Esophagus muscularis mucosa (tissue), 4 donors: ENCODE data around the gene OPRL1. TPM values are rescaled to one million over a fixed set of nuclear protein-coding genes. Genes with fewer than 3 reads are reported as not detected.

Experiments
- DNase-seq: peaks from one replicate; pipeline ENCODE4 v3.0.0-alpha.2; 2017; ENCODE audit errors: extremely low spot score
- H3K27ac ChIP-seq, 4 donors: fragments of 200-600 bp; sonication (generic); replicated peaks in 1 of 4; 1 replicate in 3 of 4; 2 replicates in 1 of 4; pipeline ENCODE4 v1.5.1; 2016 to 2019; ENCODE audit warnings: mild to moderate bottlenecking in 1 of 4
- H3K27me3 ChIP-seq, 4 donors: fragments of 200-600 bp; sonication (generic); one replicate each; pipeline versions ENCODE4 v1.5.1 to v1.6.0; 2016 to 2019
- H3K36me3 ChIP-seq, 4 donors: fragments of 200-600 bp; sonication (generic); one replicate each; pipeline ENCODE4 v1.5.1; 2016 to 2019
- H3K4me1 ChIP-seq, 4 donors: fragments of 200-600 bp; sonication (generic); one replicate each; pipeline ENCODE4 v1.5.1; 2016 to 2019
- H3K4me3 ChIP-seq, 4 donors: fragments of 200-600 bp; sonication (generic); 1 replicate in 2 of 4; 2 replicates in 2 of 4; pipeline ENCODE4 v1.5.1; 2016 to 2019; ENCODE audit warnings: mild to moderate bottlenecking in 4 of 4, moderate library complexity in 1 of 4
- H3K9me3 ChIP-seq, 4 donors: fragments of 200-600 bp; sonication (generic); 1 replicate in 3 of 4; 2 replicates in 1 of 4; pipeline ENCODE4 v1.5.1; 2016 to 2019
- EP300 ChIP-seq: sonication (generic); formaldehyde crosslinking; IDR thresholded peaks from one replicate; pipeline ENCODE4 v1.6.1; 2017; ENCODE audit warnings: antibody characterized with exemption
- POLR2A ChIP-seq: fragments of 450-650 bp; IDR thresholded peaks from one replicate; pipeline ENCODE4 v1.6.1; 2017; ENCODE audit warnings: antibody characterized with exemption, moderate library complexity, mild to moderate bottlenecking, low read depth
- POLR2AphosphoS5 ChIP-seq, 2 donors: sonication (generic); formaldehyde crosslinking; IDR thresholded peaks; one replicate each; pipeline ENCODE4 v1.6.1; 2017; ENCODE audit warnings: antibody characterized with exemption in 2 of 2
- WGBS: methylation state at CpG from one replicate; pipeline ENCODE4 v1.1.5; 2018; 5-methylcytosine and 5-hydroxymethylcytosine counted together
- intact Hi-C: fragments of 100-400 bp; cut with DNase I; formaldehyde crosslinking; loops from one replicate; pipeline ENCODE4 v1.15.1; 2023
- total RNA-seq, 4 donors: library from RNA; depleted of rRNA; stranded (reverse); fragments of >200 nt; gene quantifications; one replicate each; pipeline versions ENCODE4 v1.1.0 to v1.2.1, GENCODE V29; 2016
- TF ChIP-seq, protein P1 (sequence below), 3 experiments: fragments of 200-600 bp in 2 of 3; fragments of 450-650 bp in 1 of 3; sonication (generic) in 2 of 3; IDR thresholded peaks; one replicate each; pipeline ENCODE4 v1.5.1; 2017 to 2019; ENCODE audit warnings: antibody characterized with exemption in 3 of 3, mild to moderate bottlenecking in 2 of 3, moderate library complexity in 1 of 3

Gene OPRL1
- total RNA-seq, 4 donors from 2014 or later = 0.42 to 1.4 (median 0.87) TPM

DNA sequence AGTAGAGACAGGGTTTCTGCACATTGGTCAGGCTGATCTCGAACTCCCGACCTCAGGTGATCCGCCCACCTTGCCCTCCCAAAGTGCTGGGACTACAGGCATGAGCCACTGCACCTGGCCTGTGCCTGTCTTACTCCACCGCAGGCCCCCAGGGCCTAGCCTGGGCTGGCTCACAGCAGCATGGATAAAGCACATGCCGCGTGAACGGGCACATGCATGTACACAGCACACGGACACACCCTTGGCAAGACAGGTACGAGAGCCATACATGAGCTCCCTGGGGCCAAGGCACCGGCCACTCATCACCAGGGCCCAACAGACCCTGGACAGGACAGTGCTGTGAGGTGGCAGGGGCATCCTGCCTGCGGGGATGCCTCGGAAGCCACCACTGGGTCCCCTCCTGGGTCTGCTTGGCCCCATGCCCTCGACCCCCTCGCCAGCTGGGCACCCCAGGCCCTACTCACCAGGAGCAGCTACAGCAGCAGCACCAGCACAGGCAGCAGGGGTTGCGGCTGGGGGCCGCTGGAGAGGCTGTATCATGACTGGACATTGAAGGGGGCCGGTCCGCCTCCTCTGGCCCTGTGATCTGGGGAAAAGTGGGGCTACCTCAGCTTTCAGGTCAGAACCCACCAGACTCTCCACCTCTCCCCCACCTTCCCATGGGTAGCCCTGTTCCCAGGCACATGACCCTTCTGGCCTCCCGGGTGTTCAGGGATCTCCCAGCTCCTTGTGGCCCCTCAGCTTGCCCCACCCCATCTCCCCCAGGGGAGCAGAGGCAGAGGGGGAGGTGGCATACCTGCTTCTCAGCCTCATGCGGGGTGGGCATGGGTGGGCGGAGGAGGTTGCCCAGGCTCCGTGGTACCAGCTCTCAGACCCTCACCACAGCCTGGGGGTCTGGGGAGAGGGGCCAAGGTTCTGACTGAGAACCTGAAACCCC lies 3.6 kb upstream of the OPRL1 start:
- Histone ChIP-seq H3K27me3 (no peaks in the 10 kb centered on the region), H3K4me3 (peak overlapping the region; percentile 67 to 86 (median 76)), H3K9me3 (no peaks in the 10 kb centered on the region), H3K27ac (no peak overlapping the region), H3K36me3 (peaks cover 6 to 36% (median 33%) of the 10 kb centered on the region in 4 donors), H3K4me1 (peaks cover 26 to 33% (median 26%) of the 10 kb centered on the region in 4 donors)
- WGBS = 92% methylated on average over 7 of the region's 22 CpGs
- TF ChIP-seq EP300 = no peak
- no peak for TF ChIP-seq POLR2A
- TF ChIP-seq, protein P1, sequence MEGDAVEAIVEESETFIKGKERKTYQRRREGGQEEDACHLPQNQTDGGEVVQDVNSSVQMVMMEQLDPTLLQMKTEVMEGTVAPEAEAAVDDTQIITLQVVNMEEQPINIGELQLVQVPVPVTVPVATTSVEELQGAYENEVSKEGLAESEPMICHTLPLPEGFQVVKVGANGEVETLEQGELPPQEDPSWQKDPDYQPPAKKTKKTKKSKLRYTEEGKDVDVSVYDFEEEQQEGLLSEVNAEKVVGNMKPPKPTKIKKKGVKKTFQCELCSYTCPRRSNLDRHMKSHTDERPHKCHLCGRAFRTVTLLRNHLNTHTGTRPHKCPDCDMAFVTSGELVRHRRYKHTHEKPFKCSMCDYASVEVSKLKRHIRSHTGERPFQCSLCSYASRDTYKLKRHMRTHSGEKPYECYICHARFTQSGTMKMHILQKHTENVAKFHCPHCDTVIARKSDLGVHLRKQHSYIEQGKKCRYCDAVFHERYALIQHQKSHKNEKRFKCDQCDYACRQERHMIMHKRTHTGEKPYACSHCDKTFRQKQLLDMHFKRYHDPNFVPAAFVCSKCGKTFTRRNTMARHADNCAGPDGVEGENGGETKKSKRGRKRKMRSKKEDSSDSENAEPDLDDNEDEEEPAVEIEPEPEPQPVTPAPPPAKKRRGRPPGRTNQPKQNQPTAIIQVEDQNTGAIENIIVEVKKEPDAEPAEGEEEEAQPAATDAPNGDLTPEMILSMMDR (IDR thresholded peaks at IDR 0.05) = no peak
- TF ChIP-seq POLR2AphosphoS5 (IDR thresholded peaks at IDR 0.05) = no peak
- no peak for DNase-seq
- intact Hi-C loops = no loop called here

DNA sequence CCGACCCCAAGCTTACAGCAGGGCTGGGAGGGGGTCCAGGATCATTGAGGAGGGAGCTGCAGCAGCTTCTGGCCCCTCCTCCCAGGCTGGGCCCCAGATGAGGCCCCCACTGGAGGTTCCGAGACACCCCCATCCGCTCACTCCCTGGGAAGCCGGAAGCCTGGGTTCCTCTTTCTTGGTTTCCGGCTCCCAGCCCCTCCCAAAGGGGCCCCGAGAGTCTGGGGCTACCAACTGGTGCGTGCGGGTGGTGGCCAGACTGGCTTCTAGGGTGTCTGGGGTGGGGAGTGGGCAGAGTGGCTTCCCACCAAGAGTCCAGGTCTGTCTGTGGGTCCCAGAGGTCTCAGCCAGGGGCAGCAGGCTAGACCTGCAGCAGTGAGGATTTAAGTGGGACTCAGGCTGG lies 2.8 kb upstream of the OPRL1 start:
- intact Hi-C loops = no loop called here
- no CpG with 5 or more reads among the region's 8 CpGs for WGBS
- Histone ChIP-seq H3K27me3 (peaks cover 0 to 1% (median 0%) of the 10 kb centered on the region in 4 donors), H3K27ac (no peak overlapping the region), H3K9me3 (no peaks in the 10 kb centered on the region), H3K36me3 (peaks cover 6 to 28% (median 26%) of the 10 kb centered on the region in 4 donors), H3K4me1 (peaks cover 26 to 35% (median 26%) of the 10 kb centered on the region in 4 donors), H3K4me3 (peak overlapping the region; percentile 67 to 86 (median 76))
- DNase-seq = no peak
- TF ChIP-seq POLR2AphosphoS5 (IDR thresholded peaks at IDR 0.05) = no peak
- TF ChIP-seq, protein P1 (IDR thresholded peaks at IDR 0.05) = no peak
- TF ChIP-seq EP300 = no peak
- TF ChIP-seq POLR2A = no peak

DNA sequence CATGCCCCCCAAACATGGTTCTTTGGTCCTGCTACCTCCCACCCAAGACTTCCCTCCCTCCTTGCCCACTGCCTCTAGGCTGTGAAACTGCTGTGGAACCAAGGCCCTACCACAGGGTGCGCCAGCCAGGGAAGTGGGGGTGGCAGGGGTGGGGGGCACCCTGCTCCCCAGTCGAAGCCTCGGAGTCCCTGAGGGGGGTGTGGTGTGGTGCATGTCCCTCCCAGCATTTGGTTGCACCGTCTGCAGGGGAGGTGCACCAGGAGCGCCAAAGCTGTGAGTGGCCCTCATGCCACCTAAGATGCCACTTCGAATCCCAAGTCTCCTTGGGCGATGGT lies 2.4 kb upstream of the OPRL1 start:
- intact Hi-C loops = no loop called here
- Histone ChIP-seq H3K27me3 (peaks cover 0 to 5% (median 0%) of the 10 kb centered on the region in 4 donors), H3K4me3 (peak overlapping the region; percentile 67 to 86 (median 76)), H3K36me3 (peaks cover 5 to 24% (median 22%) of the 10 kb centered on the region in 4 donors), H3K9me3 (no peaks in the 10 kb centered on the region), H3K4me1 (peaks cover 26 to 39% (median 27%) of the 10 kb centered on the region in 4 donors), H3K27ac (no peak overlapping the region)
- TF ChIP-seq EP300 = no peak
- TF ChIP-seq POLR2AphosphoS5 (IDR thresholded peaks at IDR 0.05) = no peak
- TF ChIP-seq, protein P1 (IDR thresholded peaks at IDR 0.05) = no peak
- no peak for TF ChIP-seq POLR2A
- DNase-seq = no peak
- WGBS = no CpG with 5 or more reads among the region's 7 CpGs

DNA sequence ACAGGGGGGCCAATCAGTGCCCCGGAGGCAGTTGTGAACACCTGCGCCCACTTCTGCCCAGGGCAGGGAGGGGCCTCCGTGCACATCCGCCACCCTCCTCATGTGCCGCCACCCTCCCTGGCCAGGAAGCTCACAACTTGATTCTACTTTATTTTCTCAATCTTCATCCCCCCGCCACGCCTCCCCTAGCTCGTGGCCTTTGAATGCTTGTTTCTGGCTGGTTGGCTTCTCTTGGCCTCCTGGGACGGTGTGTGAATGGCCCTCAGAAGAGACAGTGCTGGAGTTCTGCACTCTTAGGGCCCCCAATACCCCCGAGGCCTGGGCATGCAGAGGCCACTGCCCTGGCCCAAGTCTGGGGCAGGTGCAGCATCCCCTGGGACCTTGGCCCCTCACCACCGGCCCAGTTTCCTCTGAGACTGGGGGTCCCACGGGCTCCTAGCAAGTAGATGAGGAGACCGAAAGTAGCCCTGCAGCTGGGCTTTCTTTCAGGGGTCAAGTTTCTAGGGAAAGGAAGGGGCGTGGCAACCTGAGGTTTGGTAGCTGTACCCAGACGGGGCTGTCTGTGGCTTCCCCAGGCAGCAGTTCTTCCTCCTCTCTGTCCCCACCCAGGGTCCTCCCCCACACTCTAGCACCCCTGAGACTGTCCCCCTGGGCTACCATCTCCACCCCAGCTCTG lies 1.9 kb upstream of the OPRL1 start:
- intact Hi-C loops = no loop called here
- Histone ChIP-seq H3K27me3 (peaks cover 0 to 10% (median 0%) of the 10 kb centered on the region in 4 donors), H3K27ac (no peak overlapping the region), H3K36me3 (peaks cover 0 to 19% (median 17%) of the 10 kb centered on the region in 4 donors), H3K9me3 (no peaks in the 10 kb centered on the region), H3K4me3 (peak overlapping the region; percentile 67 to 86 (median 76)), H3K4me1 (peaks cover 27 to 43% (median 30%) of the 10 kb centered on the region in 4 donors)
- no peak for TF ChIP-seq POLR2A
- no peak for TF ChIP-seq POLR2AphosphoS5 (IDR thresholded peaks at IDR 0.05)
- TF ChIP-seq, protein P1 (IDR thresholded peaks at IDR 0.05) = no peak
- TF ChIP-seq EP300 = no peak
- no peak for DNase-seq
- WGBS = 52% methylated on average over 9 of the region's 15 CpGs
